ENCODE results near the gene N4BP2L1. TPM values are rescaled to one million over a fixed set of nuclear protein-coding genes. Genes with fewer than 3 reads are reported as not detected.

The N4BP2L1 gene
- total and polyA plus RNA-seq, 12 donors, result 6.7 to 23.5 (median 10.6) TPM

DNA sequence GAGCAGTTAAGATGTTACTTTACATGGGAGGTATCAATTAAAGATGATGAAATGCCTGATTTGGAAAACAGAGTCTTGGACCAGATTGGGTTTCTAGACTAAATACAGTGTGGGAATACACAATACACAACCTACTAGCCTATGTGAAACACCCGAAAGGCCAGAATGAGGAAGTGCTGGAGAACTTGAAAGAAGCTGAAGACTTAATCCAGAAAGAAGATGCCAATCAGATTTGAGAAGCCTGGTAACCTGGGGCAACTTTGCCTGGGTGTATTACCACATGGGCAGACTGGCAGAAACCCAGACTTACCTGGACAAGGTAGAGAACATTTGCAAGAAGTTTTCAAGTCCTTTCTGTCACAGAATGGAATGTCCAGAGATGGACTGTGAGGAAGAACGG lies 43.2 kb downstream of the N4BP2L1 start:
- TF ChIP-seq POLR2A (IDR thresholded peaks at IDR 0.05), result no peak
- TF ChIP-seq, protein P1, sequence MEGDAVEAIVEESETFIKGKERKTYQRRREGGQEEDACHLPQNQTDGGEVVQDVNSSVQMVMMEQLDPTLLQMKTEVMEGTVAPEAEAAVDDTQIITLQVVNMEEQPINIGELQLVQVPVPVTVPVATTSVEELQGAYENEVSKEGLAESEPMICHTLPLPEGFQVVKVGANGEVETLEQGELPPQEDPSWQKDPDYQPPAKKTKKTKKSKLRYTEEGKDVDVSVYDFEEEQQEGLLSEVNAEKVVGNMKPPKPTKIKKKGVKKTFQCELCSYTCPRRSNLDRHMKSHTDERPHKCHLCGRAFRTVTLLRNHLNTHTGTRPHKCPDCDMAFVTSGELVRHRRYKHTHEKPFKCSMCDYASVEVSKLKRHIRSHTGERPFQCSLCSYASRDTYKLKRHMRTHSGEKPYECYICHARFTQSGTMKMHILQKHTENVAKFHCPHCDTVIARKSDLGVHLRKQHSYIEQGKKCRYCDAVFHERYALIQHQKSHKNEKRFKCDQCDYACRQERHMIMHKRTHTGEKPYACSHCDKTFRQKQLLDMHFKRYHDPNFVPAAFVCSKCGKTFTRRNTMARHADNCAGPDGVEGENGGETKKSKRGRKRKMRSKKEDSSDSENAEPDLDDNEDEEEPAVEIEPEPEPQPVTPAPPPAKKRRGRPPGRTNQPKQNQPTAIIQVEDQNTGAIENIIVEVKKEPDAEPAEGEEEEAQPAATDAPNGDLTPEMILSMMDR (IDR thresholded peaks at IDR 0.05), result no peak
- Histone ChIP-seq H3K9me3 (replicated peaks in 1 of 3) (no peaks in the 10 kb centered on the region), H3K36me3 (replicated peaks in 1 of 2) (no peaks in the 10 kb centered on the region), H3K4me3 (no peak overlapping the region), H3K27me3 (no peaks in the 10 kb centered on the region), H3K4me1 (replicated peaks in 1 of 2) (no peaks in the 10 kb centered on the region), H3K27ac (no peak overlapping the region)
- intact Hi-C loops (cut with DNase I), result loop anchor here in 1 of 2 donors (5.0 kb wide), 1 partner anchor 198 kb away; no protein-coding TSS in a partner anchor
- 85 to 90% (median 90%) methylated on average over 2 of the region's 2 CpGs for WGBS, 4 donors
- no peak for DNase-seq

DNA sequence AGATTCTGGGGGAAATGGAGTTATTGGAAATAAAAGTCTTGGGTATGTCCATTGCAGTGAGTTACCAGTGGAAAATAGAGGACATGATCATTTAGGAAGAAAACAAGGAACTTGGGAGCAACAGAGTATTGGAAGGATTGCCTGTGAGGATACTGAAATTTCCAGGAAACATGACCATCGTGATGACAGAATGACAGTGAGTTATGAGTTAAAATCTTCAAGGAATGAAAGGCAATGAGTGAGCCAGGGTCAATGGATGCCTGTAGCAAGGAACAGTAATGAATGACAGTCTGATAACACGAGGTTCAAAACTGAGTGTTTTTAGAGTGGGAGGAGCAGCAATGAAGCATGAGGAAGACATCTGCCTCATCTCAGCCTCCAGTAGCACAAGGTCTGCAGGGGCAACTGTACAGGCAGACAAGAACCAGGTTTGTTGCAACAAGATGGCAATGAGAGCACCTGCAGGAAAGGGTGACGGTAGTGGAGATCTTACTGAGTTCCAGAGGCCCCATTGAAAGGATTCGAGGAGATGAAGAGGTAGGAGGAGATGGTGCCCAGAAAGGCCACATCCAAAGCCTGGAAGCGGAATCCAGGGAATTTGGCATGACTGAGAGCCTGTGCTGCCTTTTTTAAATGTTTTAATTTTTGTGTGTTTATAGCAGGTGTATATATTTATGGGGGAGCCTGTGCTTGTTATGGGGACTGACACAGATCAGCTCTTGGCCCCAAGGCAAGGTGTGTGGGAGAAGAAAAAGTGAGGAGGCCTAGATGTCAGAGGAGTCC lies 43.9 kb downstream of the N4BP2L1 start:
- TF ChIP-seq, protein P1 (IDR thresholded peaks at IDR 0.05), result no peak
- TF ChIP-seq POLR2A (IDR thresholded peaks at IDR 0.05), result no peak
- intact Hi-C loops (cut with DNase I), result loop anchor here in 1 of 2 donors (5.0 kb wide), 1 partner anchor 198 kb away; no protein-coding TSS in a partner anchor
- Histone ChIP-seq H3K9me3 (replicated peaks in 1 of 3) (no peaks in the 10 kb centered on the region), H3K4me1 (replicated peaks in 1 of 2) (no peaks in the 10 kb centered on the region), H3K36me3 (replicated peaks in 1 of 2) (no peaks in the 10 kb centered on the region), H3K4me3 (no peak overlapping the region), H3K27me3 (no peaks in the 10 kb centered on the region), H3K27ac (no peak overlapping the region)
- no peak for DNase-seq
- WGBS, 4 donors, result 81 to 87% (median 85%) methylated on average over 5 of the region's 5 CpGs

DNA sequence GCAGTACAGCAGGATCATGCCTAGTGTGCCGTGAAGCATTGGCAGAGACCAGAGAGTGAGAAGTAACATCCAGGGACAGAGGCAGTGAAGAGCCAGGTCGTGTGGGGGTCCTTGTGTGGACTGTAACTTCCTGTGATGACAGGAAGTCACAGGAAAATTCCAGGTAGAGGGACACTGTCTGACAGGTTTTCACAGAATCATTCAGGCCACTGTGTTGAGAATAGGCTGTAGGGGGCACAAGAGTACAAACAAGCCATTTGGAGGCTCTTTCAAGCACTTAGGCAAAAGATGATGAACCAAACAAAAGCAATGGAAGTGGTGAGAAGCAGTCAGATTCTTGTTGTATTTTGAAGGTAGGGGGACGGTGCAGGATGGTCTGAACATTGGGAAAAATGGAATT lies 46.4 kb downstream of the N4BP2L1 start:
- DNase-seq, result peak; percentile 16 to 65 (median 34)
- 62 to 73% (median 69%) methylated on average over 3 of the region's 3 CpGs for WGBS, 4 donors
- intact Hi-C loops (cut with DNase I), result loop anchor here in 1 of 2 donors (5.0 kb wide), 1 partner anchor 201 kb away; no protein-coding TSS in a partner anchor
- Histone ChIP-seq H3K4me1 (replicated peaks in 1 of 2) (no peaks in the 10 kb centered on the region), H3K27me3 (no peaks in the 10 kb centered on the region), H3K4me3 (no peak overlapping the region), H3K27ac (no peak overlapping the region), H3K9me3 (replicated peaks in 1 of 3) (no peaks in the 10 kb centered on the region), H3K36me3 (replicated peaks in 1 of 2) (no peaks in the 10 kb centered on the region)
- TF ChIP-seq, protein P1 (IDR thresholded peaks at IDR 0.05), result peak; percentile 15 to 75 (median 60)
- no peak for TF ChIP-seq POLR2A (IDR thresholded peaks at IDR 0.05)

DNA sequence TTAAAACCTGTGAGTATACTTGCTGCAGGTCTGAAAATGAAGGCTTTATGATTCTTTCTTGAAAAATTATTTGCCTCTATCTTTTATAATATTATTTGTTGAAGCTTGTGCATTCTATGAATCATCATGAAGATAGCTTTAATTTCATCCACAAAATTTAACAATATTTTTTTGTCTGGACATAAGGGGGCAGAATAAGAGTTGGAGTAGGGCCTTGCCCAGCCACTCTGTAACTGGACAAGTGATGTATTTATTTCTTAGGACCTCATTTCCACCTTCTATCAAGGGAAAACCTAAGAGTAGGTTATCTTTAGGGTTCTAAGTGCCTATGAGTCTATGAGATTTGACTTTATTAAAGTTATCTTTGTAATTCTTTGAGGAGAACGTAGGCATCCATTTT lies 49.9 kb downstream of the N4BP2L1 start:
- Histone ChIP-seq H3K4me3 (no peak overlapping the region), H3K27me3 (no peaks in the 10 kb centered on the region), H3K4me1 (replicated peaks in 1 of 2) (no peaks in the 10 kb centered on the region), H3K36me3 (replicated peaks in 1 of 2) (no peaks in the 10 kb centered on the region), H3K9me3 (replicated peaks in 1 of 3) (no peaks in the 10 kb centered on the region), H3K27ac (no peak overlapping the region)
- DNase-seq, result no peak
- intact Hi-C loops (cut with DNase I), result no loop called here
- TF ChIP-seq POLR2A (IDR thresholded peaks at IDR 0.05), result no peak
- TF ChIP-seq, protein P1 (IDR thresholded peaks at IDR 0.05), result no peak
- 92 to 94% (median 93%) methylated on average over 1 of the region's 1 CpG for WGBS, 4 donors

All from adrenal gland (tissue), 12 donors.